GM12878 (cell line): Measurements from ENCODE around the gene RPS16. TPM values are rescaled to one million over a fixed set of nuclear protein-coding genes. Genes with fewer than 3 reads are reported as not detected.

Experiments used
- ATAC-seq: fragments of 200-7000 bp; cut with Tn5 transposase; 3 replicates; pipeline ENCODE4 v1.9.1; 2020; ENCODE audit warnings: mild to moderate bottlenecking, moderate library complexity
- BruUV-seq: library from RNA; stranded (reverse); fragments of 400-500 nt; replicated peaks from 2 replicates; lab custom pipeline; 2021; lab: Mats Ljungman, UMichigan
- CTCF ChIA-PET: fragments of 300-600 bp; sonication (Branson Sonifier 250); formaldehyde crosslinking; extraction: SDS; loops from one replicate; lab custom pipeline; 2021; ENCODE audit warnings: inconsistent platforms; lab: Yijun Ruan, JAX
- POLR2A ChIA-PET: fragments of 350-600 bp; formaldehyde crosslinking; extraction: SDS; loops from one replicate; lab custom pipeline; 2021; ENCODE audit warnings: inconsistent platforms; lab: Charles Lee
- RAD21 ChIA-PET: fragments of 300-600 bp; sonication (Branson Sonifier 250); formaldehyde crosslinking; loops from one replicate; lab custom pipeline; 2023; ENCODE audit warnings: antibody characterized with exemption; ENCODE audit not compliant: unreplicated experiment; lab: Charles Lee
- SMC1A ChIA-PET: fragments of 300-600 bp; sonication (Branson Sonifier 250); formaldehyde crosslinking; loops from one replicate; lab custom pipeline; 2023; ENCODE audit not compliant: unreplicated experiment, uncharacterized antibody; lab: Charles Lee
- DNase-seq: peaks from one replicate; pipeline ENCODE4 v3.0.0-alpha.2; 2011; ENCODE audit warnings: low read depth, low spot score
- FAIRE-seq: peaks from 3 replicates; lab custom pipeline; 2011; peaks lifted over from hg19 to GRCh38; lab: Jason Lieb, UNC
- H2AFZ ChIP-seq: 2 replicates; pipeline ENCODE4 v1.6.0; 2011; ENCODE audit warnings: low read depth, low read length, control low read depth; ENCODE audit not compliant: control insufficient read depth
- H3K27ac ChIP-seq: 2 replicates; pipeline ENCODE4 v1.5.1; 2011; ENCODE audit warnings: control low read depth; ENCODE audit not compliant: control insufficient read depth, insufficient read depth
- H3K27me3 ChIP-seq, 2 experiments: replicated peaks in 1 of 2; 2 replicates each; pipeline versions ENCODE4 v1.6.0 to v1.6.1; 2011; ENCODE audit warnings: low read length in 1 of 2; ENCODE audit not compliant: control insufficient read depth in 2 of 2, insufficient read depth in 2 of 2
- H3K36me3 ChIP-seq, 2 experiments: 2 replicates each; pipeline ENCODE4 v1.5.1; 2011; ENCODE audit warnings: low read length in 1 of 2; ENCODE audit not compliant: control insufficient read depth in 2 of 2, insufficient read depth in 2 of 2
- H3K4me1 ChIP-seq: 2 replicates; pipeline ENCODE4 v1.6.1; 2011; ENCODE audit warnings: mild to moderate bottlenecking, low read length, moderate library complexity, mixed read lengths; ENCODE audit not compliant: control insufficient read depth, insufficient read depth
- H3K4me2 ChIP-seq: 2 replicates; pipeline ENCODE4 v1.6.0; 2011; ENCODE audit warnings: control low read depth; ENCODE audit not compliant: control insufficient read depth, insufficient read depth
- H3K4me3 ChIP-seq: fragments of 200-600 bp; sonication (generic); 2 replicates; pipeline ENCODE4 v1.5.1; 2016
- H3K79me2 ChIP-seq: 2 replicates; pipeline ENCODE4 v1.6.0; 2011; ENCODE audit warnings: low read length; ENCODE audit not compliant: control insufficient read depth, insufficient read depth
- H3K9ac ChIP-seq: 2 replicates; pipeline ENCODE4 v1.8.0; 2011; ENCODE audit warnings: low read length, control low read depth, mixed read lengths; ENCODE audit not compliant: control insufficient read depth, insufficient read depth
- H3K9me3 ChIP-seq: replicated peaks from 3 replicates; pipeline ENCODE4 v1.5.1; 2011; ENCODE audit warnings: mild to moderate bottlenecking, low read length; ENCODE audit not compliant: control insufficient read depth, insufficient read depth
- H4K20me1 ChIP-seq: 2 replicates; pipeline ENCODE4 v1.6.0; 2011; ENCODE audit not compliant: control insufficient read depth, insufficient read depth
- BCL3 ChIP-seq: IDR thresholded peaks from 2 replicates; pipeline ENCODE4 v1.6.1; 2011; ENCODE audit warnings: borderline replicate concordance, low read depth, mild to moderate bottlenecking, moderate library complexity, low read length; ENCODE audit not compliant: insufficient read depth, poor library complexity, severe bottlenecking
- CBFB ChIP-seq: IDR thresholded peaks from 2 replicates; pipeline ENCODE4 v1.6.1; 2016; ENCODE audit warnings: antibody characterized with exemption, low read depth
- HDGF ChIP-seq: fragments of 450-650 bp; IDR thresholded peaks from 2 replicates; pipeline ENCODE4 v1.6.1; 2016; ENCODE audit warnings: antibody characterized with exemption
- HSF1 ChIP-seq: fragments of 150-350 bp; IDR thresholded peaks from 2 replicates; pipeline ENCODE4 v1.6.1; 2014; ENCODE audit warnings: mild to moderate bottlenecking, low read depth, low read length
- IRF4 ChIP-seq: IDR thresholded peaks from 2 replicates; pipeline ENCODE4 v1.6.1; 2011; ENCODE audit warnings: low read depth, low read length
- KLF5 ChIP-seq: fragments of 450-650 bp; IDR thresholded peaks from 2 replicates; pipeline ENCODE4 v1.6.1; 2014; ENCODE audit warnings: mild to moderate bottlenecking; ENCODE audit not compliant: partially characterized antibody
- MEF2A ChIP-seq: IDR thresholded peaks from 2 replicates; pipeline ENCODE4 v1.6.1; 2011; ENCODE audit warnings: low read depth, mild to moderate bottlenecking, low read length, moderate library complexity; ENCODE audit not compliant: insufficient read depth
- MXI1 ChIP-seq: fragments of 150-350 bp; IDR thresholded peaks from 2 replicates; pipeline ENCODE4 v1.6.1; 2011; ENCODE audit warnings: low read depth, mild to moderate bottlenecking, inconsistent platforms, low read length, improper control_type of control experiment
- NFIC ChIP-seq: IDR thresholded peaks from 2 replicates; pipeline ENCODE4 v1.6.1; 2012; ENCODE audit warnings: low read depth, mild to moderate bottlenecking, inconsistent platforms, low read length, moderate library complexity
- PAX5 ChIP-seq: IDR thresholded peaks from 2 replicates; pipeline ENCODE4 v1.6.1; 2011; ENCODE audit warnings: low read depth, low read length, borderline replicate concordance
- PBX3 ChIP-seq: IDR thresholded peaks from 2 replicates; pipeline ENCODE4 v1.6.1; 2011; ENCODE audit warnings: mild to moderate bottlenecking, low read depth, low read length, moderate library complexity; ENCODE audit not compliant: insufficient replicate concordance
- POLR2A ChIP-seq: IDR thresholded peaks from 2 replicates; pipeline ENCODE4 v1.6.1; 2011; ENCODE audit warnings: low read depth, mild to moderate bottlenecking, low read length
- POLR2AphosphoS2 ChIP-seq: IDR thresholded peaks from 2 replicates; pipeline ENCODE4 v1.6.1; 2011; ENCODE audit warnings: low read depth, mild to moderate bottlenecking, low read length, improper control_type of control experiment, moderate library complexity
- RAD21 ChIP-seq: IDR thresholded peaks from 2 replicates; pipeline ENCODE4 v1.6.1; 2011; ENCODE audit warnings: mild to moderate bottlenecking, low read depth, low read length, moderate library complexity; ENCODE audit not compliant: insufficient read depth
- RAD51 ChIP-seq: fragments of 450-650 bp; IDR thresholded peaks from 2 replicates; pipeline ENCODE4 v1.6.1; 2016; ENCODE audit warnings: moderate library complexity, mild to moderate bottlenecking, inconsistent platforms
- SMAD5 ChIP-seq: IDR thresholded peaks from 2 replicates; pipeline ENCODE4 v1.6.1; 2016; ENCODE audit warnings: antibody characterized with exemption, low read depth
- SMC3 ChIP-seq: IDR thresholded peaks from 2 replicates; pipeline ENCODE4 v1.6.1; 2011; ENCODE audit warnings: low read length, improper control_type of control experiment, borderline replicate concordance
- STAT1 ChIP-seq: fragments of 450-650 bp; conservative IDR thresholded peaks from 2 replicates; pipeline ENCODE4 v1.6.1; 2014; ENCODE audit warnings: antibody characterized with exemption, mild to moderate bottlenecking
- TARDBP ChIP-seq: IDR thresholded peaks from 2 replicates; pipeline ENCODE4 v1.6.1; 2016; ENCODE audit warnings: borderline replicate concordance
- ZBED1 ChIP-seq: IDR thresholded peaks from 2 replicates; pipeline ENCODE4 v1.6.1; 2016; ENCODE audit warnings: borderline replicate concordance
- WGBS: methylation state at CpG from one replicate; pipeline ENCODE4 v1.1.6; 2016; ENCODE audit warnings: low lambda C conversion rate; ENCODE audit not compliant: insufficient replicate concordance, insufficient coverage; ENCODE audit errors: missing lambda C conversion rate; 5-methylcytosine and 5-hydroxymethylcytosine counted together
- in situ Hi-C: fragments of 300-500 bp; cut with MboI; formaldehyde crosslinking; loops from 9 replicates; pipeline ENCODE4 v1.14.3; 2018; ENCODE audit warnings: mixed read lengths
- intact Hi-C: fragments of 100-400 bp; cut with micrococcal nuclease; formaldehyde crosslinking; loops from one replicate; pipeline ENCODE4 v1.14.2; 2022; ENCODE audit not compliant: unreplicated experiment
- polyA plus RNA-seq, 11 experiments: library from polyadenylated mRNA; depleted of rRNA in 4 of 11; unstranded in 6 of 11; stranded (reverse) in 5 of 11; fragments of >200 nt; fragmentation: Nextera tagmentation in 4 of 11; fragmentation: Illumina TruSeq in 1 of 11; extraction: Ambion mirVana in 4 of 11; extraction: Trizol in 1 of 11; gene quantifications; 1 replicate in 1 of 11; 2 replicates in 10 of 11; pipeline versions ENCODE4 v1.2.1 to v1.2.3, GENCODE V29; 2011 to 2016; ENCODE audit warnings: inconsistent platforms in 2 of 11, missing spikeins in 2 of 11, low read depth in 1 of 11
- total RNA-seq, 4 experiments: library from RNA; depleted of rRNA in 3 of 4; stranded (reverse); fragments of >200 nt in 3 of 4; fragmentation: Illumina TruSeq in 1 of 4; extraction: Trizol in 1 of 4; gene quantifications; 2 replicates each; pipeline versions ENCODE4 v1.2.1 to v1.2.3, GENCODE V29; 2013 to 2021

RPS16 gene
- total and polyA plus RNA-seq, 10 of the 15 experiments (the other 5 are each of a cell fraction or from before 2014, with no cell fraction given), result 148 to 4,810 (median 2,343) TPM

GRCh38 chr19:39401549-39402345, 34.0 kb downstream of the RPS16 start:
- peak overlapping the region; percentile 40 for H2AFZ ChIP-seq
- ATAC-seq (peak; percentile 57), DNase-seq (no peak), FAIRE-seq (peak; percentile 71)
- peak overlapping the region; percentile 90 for H3K9ac ChIP-seq
- CTCF ChIA-PET, result interaction anchor here (1.0 to 7.4 kb wide), 4 partner anchors 8 to 132 kb away, joined by 4 to 218 read pairs (median 14); partner anchors contain the start of genes EID2B and PLEKHG2
- H3K9me3 ChIP-seq, result no peaks in the 10 kb centered on the region
- no peaks in the 10 kb centered on the region for H3K27me3 ChIP-seq
- RAD21 ChIA-PET, result interaction anchor here (0.5 to 6.7 kb wide), 8 partner anchors 10 to 164 kb away, joined by 3 to 159 read pairs (median 4); partner anchors contain the start of genes EID2B, MED29, PAF1 and PLEKHG2
- H3K4me2 ChIP-seq, result peak overlapping the region; percentile 100
- no peaks in the 10 kb centered on the region for H4K20me1 ChIP-seq
- intact Hi-C loops (loop anchor here (1.0 to 10.0 kb wide), 2 partner anchors 11 to 427 kb away; partner anchors contain the start of genes FBXO17 and PLEKHG2), in situ Hi-C loops (no loop called here)
- WGBS, result 3% methylated on average over 25 of the region's 25 CpGs
- H3K4me1 ChIP-seq, result peaks cover 77% of the 10 kb centered on the region
- peaks cover 34% of the 10 kb centered on the region for H3K79me2 ChIP-seq
- H3K4me3 ChIP-seq, result peak overlapping the region; percentile 12; the same call in 1 of the 2 replicates
- H3K36me3 ChIP-seq, result 0 out of 4 replicates have a peak, but pooled peaks cover 0 to 5% of the 10 kb centered on the region in 2 experiments
- POLR2A ChIA-PET, result interaction anchor here (0.7 to 2.9 kb wide), 7 partner anchors 10 to 445 kb away, joined by 3 to 37 read pairs (median 12); partner anchors contain the start of genes FBL, MED29, PAF1 and PLEKHG2
- H3K27ac ChIP-seq, result peak overlapping the region; percentile 100
- BruUV-seq, result no TSS peak
- SMC1A ChIA-PET, result interaction anchor here (0.8 to 8.7 kb wide), 2 partner anchors 10 to 844 kb away, joined by 3 to 146 read pairs; partner anchors contain the start of gene PLEKHG2
- TF ChIP-seq PBX3, result peak; percentile 29
- no peak for TF ChIP-seq RAD21
- peak; percentile 71 for TF ChIP-seq KLF5
- TF ChIP-seq SMAD5, result no peak
- TF ChIP-seq IRF4, result no peak; the same call in 1 of the 2 replicates
- TF ChIP-seq POLR2A, result peak; percentile 53; the same call in 1 of the 2 replicates
- peak; percentile 23 for TF ChIP-seq POLR2AphosphoS2
- no peak for TF ChIP-seq HDGF
- peak; percentile 74; the same call in 1 of the 2 replicates for TF ChIP-seq ZBED1
- TF ChIP-seq MEF2A, result no peak
- peak; percentile 33 for TF ChIP-seq PAX5
- TF ChIP-seq NFIC, result no peak
- TF ChIP-seq RAD51, result 0 out of 2 replicates have a peak, but pooled peaks have one; percentile 71
- TF ChIP-seq HSF1, result 0 out of 2 replicates have a peak, but pooled peaks have one; percentile 7
- peak; percentile 70 for TF ChIP-seq BCL3
- TF ChIP-seq MXI1, result peak; percentile 57
- TF ChIP-seq CBFB, result no peak; the same call in 1 of the 2 replicates
- no peak for TF ChIP-seq STAT1
- no peak for TF ChIP-seq TARDBP
- 0 out of 2 replicates have a peak, but pooled peaks have one; percentile 10 for TF ChIP-seq SMC3
